HL-60 (cell line): ENCODE results near the gene CCDC61.
A peak's percentile ranks its signal among the peaks of the same experiment; 100 is the strongest.

Experiments used
- CTCF ChIP-seq: IDR thresholded peaks from one replicate; pipeline ENCODE4 v1.5.1; 2011; ENCODE audit warnings: low read length, control low read depth, inconsistent platforms; ENCODE audit not compliant: insufficient read depth
- GABPA ChIP-seq: IDR thresholded peaks from 2 replicates; pipeline ENCODE4 v1.6.1; 2012; ENCODE audit warnings: low read depth
- POLR2AphosphoS5 ChIP-seq: IDR thresholded peaks from 2 replicates; pipeline ENCODE4 v1.6.1; 2012; ENCODE audit warnings: low read depth

GRCh38 chr19:45994998-45995714 is at the start of gene CCDC61:
- TF ChIP-seq POLR2AphosphoS5 (peak; percentile 71), CTCF (no peak), GABPA (peak; percentile 53)
